Stimulated activated CD4-positive, alpha-beta T cell treated with anti-CD3 and anti-CD28 coated beads, Interleukin-1b, Interleukin-23, amount 100 ng/mL, for 1 hour (primary cell): ENCODE measurements around the gene TTLL13.
A peak's percentile ranks its signal among the peaks of the same experiment; 100 is the strongest.

Experiments used
- DNase-seq, 2 donors: peaks; one replicate each; pipeline ENCODE4 v3.0.0-alpha.2; 2020; ENCODE audit warnings: low read depth in 2 of 2

TTLL13 gene

DNA sequence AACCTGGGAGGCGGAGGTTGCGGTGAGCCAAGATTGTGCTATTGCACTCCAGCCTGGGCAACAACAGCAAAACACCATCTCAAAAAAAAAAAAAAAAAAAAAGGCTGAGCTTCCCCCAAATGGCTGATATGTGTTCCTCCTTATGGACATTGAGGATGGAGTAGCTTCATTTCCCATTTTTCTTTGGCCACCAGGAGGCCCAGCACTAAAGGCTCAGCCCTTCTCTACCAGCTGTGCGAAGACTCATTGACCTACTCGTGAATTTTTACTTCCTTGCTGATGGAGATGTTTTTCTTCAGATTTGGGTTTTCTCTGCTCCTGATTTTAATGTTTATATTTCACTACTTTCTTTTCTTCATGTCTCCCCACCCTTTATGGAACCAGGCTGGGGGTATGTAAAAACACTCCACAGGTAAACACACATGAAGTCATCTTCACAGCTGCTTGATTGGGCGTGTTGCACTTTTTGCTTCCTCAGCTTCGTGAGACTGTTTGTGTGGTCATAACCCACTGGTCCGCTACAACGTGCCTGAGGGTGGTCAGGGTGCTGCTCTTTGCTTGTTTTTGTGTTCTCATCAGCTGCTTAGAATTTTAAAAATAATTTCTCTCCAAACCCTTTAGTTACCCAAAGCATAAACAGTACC, 34.7 kb upstream of the TTLL13 start:
- DNase-seq, result no peak

DNA sequence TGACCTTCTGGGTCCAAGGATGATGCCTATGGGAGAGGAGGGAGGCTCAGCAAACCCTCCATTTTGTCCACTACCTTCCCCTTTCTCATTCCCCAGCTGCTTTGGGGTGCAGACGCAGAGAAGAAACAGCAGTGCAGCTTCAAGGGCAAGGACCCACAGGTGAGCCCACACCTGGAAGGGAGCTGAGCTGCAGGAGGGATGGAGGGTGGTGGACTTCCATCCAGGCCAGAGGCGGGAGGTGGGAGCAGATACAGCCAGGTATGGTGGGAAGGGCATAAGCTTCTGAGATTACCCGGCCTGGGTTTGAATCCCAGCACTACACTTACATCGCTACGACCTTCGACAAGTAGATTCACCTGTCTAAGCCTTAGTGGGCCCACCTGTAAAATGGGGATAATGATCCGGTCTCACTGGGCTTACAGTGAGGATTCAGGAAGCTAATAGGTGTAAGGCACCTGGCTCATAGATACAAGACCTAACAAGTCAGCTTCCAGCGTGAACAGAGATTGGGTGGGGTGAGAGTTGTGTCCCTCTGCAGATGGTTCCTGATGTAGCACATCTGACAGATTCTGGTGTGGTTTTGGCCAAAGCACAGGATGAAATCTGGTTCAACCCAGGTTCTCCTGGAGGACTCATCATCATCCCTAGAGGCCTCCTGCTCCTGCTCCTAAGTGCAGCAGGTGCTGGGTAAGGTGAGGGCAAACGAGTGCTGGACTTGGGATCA, 31.5 kb upstream of the TTLL13 start:
- no peak for DNase-seq

DNA sequence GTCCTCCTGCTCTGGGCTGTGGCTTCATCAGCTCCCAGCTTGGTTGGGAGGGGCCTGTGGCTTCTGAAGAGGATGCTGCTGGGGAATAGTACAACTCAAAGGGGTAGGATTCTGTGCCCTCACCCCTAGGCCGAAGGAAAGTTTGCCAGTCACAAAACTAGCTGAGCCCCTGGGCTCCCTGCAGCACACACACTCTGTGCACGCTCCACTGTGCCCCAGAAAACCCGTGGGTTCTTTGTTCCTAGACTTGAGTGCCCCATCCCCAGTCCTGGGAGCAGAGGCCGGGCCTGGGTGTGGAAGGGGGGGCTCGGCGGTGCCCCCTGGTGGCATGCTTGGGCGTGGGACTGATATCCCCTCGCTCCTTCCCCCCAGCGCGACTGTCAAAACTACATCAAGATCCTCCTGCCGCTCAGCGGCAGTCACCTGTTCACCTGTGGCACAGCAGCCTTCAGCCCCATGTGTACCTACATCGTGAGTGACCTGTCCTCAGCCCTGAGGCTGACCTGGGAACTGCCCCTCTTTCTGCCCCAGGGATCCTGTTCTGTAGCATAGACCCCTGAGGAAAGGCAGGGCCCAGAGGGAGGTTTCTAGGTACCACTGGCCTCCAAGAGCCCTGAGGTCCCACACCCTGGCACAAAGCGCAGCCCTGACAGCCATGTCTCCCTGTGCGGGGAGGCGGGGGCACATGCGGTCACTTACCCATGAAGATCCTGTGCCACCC, 29.8 kb upstream of the TTLL13 start:
- peak; percentile 22 to 50 for DNase-seq

DNA sequence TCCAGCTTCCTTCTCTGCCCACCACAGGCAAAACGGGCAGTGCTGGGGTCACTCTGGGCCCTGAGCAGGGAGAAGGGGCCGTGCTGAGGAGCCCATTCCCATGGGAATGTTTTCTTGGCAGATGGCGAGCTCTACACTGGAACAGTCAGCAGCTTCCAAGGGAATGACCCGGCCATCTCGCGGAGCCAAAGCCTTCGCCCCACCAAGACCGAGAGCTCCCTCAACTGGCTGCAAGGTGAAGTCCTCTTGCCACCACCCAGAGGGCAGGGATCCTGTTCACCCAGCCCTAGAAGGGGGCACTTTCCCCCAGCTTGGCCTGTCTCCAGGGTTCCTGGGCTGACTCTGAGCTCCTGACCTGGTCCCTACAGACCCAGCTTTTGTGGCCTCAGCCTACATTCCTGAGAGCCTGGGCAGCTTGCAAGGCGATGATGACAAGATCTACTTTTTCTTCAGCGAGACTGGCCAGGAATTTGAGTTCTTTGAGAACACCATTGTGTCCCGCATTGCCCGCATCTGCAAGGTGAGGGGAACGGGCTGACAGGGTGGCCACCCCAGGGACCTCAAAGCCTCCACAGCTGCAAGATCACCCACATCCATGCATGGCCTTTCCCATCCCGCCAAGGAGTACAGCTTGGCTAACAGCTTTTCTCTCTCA, 28.0 kb upstream of the TTLL13 start:
- no peak for DNase-seq

DNA sequence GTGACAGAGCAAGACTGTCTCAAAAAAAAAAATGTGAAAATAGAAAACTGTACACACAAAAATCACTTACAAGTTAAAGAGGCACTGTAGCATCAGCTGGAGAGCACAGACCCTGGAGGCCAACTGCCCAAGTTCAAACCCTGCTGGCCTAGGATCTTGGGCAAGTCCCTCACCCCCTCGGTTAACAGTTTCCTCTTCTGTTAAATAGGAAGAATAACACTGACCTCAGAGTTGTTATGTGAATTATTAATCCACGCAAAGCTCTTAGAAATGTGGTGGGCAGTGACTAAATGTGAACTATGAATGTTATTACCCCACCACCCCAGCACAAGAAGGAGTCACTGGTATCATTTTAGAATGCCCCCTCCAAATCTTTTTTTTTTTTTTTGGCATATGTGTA, 26.8 kb upstream of the TTLL13 start:
- DNase-seq, result no peak

DNA sequence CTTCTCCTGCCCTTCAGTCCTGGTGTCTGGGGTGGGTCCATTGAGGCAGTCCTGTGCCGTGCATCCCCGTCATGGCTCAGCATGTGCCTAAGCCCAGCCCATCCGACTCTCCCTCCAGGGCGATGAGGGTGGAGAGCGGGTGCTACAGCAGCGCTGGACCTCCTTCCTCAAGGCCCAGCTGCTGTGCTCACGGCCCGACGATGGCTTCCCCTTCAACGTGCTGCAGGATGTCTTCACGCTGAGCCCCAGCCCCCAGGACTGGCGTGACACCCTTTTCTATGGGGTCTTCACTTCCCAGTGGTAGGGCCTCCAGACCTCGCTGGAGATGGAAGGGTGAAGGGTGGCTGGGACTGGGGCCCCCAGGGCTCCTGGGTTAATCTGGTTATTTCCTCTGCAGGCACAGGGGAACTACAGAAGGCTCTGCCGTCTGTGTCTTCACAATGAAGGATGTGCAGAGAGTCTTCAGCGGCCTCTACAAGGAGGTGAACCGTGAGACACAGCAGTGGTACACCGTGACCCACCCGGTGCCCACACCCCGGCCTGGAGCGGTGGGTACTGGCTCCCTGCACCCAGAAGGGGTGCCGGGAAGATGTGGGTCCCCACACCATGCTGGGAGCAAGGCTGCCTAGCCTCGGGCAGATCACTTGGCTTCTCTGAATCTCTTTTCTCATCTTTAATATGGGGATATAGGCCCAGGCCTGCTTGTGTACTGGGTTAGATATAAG, 25.8 kb upstream of the TTLL13 start:
- DNase-seq, result no peak

DNA sequence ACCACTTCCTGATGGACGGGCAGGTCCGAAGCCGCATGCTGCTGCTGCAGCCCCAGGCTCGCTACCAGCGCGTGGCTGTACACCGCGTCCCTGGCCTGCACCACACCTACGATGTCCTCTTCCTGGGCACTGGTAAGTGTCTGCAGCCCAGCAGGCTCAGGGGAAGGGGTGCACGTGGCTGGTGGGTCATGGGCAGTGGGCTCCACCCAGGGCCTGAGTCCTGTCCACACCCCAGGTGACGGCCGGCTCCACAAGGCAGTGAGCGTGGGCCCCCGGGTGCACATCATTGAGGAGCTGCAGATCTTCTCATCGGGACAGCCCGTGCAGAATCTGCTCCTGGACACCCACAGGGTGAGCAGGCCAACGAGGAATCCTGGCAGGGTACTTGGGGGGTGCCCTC, 24.3 kb upstream of the TTLL13 start:
- no peak for DNase-seq

GRCh38 chr15:90225504-90226234, 23.7 kb upstream of the TTLL13 start:
- DNase-seq, result no peak

- DNase-seq, result no peak
These were observed 22.0 kb upstream of the TTLL13 start for GRCh38 chr15:90227336-90227735.

GRCh38 chr15:90227816-90228772, 21.3 kb upstream of the TTLL13 start:
- no peak for DNase-seq

GRCh38 chr15:90228960-90229359, 20.4 kb upstream of the TTLL13 start:
- no peak for DNase-seq

DNA sequence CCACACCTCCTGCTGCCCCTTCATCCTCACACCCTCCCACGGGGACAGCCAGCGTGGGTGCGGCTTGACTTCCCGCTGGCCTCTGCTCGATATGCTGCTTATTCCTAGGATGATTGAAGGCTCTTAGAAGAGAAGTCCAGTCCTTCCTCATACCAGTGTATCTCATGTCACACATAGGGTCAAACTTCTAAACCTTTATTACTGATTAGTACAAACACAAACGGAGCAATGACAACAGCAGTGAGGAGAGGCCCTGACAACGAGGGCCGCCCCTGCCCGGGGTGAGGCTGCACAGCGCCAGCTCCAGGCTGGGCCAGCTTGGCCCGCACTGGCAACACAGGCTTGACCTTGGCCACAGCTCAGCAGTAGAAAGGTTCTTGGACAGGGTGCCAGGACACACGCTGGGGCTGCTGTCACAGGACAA, 19.3 kb upstream of the TTLL13 start:
- DNase-seq, result no peak

GRCh38 chr15:90230610-90231009, 18.7 kb upstream of the TTLL13 start:
- no peak for DNase-seq

GRCh38 chr15:90231028-90232017, 18.0 kb upstream of the TTLL13 start:
- peak; percentile 37 to 71 for DNase-seq

DNA sequence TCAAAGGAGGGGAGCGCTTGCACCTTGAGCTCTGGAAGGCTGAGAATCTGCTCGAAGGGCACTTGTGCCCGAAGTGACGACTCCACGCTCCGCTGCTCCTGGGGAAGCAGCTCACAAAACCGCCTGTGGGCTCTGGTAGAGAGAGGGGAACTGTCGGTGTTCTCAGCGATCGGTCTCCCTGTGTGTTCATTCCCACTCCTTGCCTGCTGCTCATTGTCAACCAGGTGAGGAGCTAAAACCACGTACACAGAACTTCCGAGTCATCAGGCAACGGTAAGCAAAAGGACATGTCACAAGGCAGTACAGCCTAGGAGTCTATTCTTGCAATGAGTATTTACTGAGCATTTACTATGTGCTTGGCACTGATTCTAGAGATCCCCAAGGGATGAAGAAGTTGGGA, 17.2 kb upstream of the TTLL13 start:
- DNase-seq, result no peak

- DNase-seq, result no peak
These were observed 16.4 kb upstream of the TTLL13 start for GRCh38 chr15:90232941-90233386.

GRCh38 chr15:90233387-90234095, 15.8 kb upstream of the TTLL13 start, which contains the start of gene CIB1:
Gene CIB1 (minus strand): TSS chr15:90233941. CDS start chr15:90233885, 56 bp downstream.
- DNase-seq, result peak; percentile 90 to 95
